IgD-negative memory B cell (primary cell): ENCODE measurements around the gene MBD3L1. TPM values are rescaled to one million over a fixed set of nuclear protein-coding genes. Genes with fewer than 3 reads are reported as not detected.

ENCODE experiments used
- H3K27ac Mint-ChIP-seq, 3 donors: one replicate each; pipeline ENCODE4 v1.8.0; 2020 to 2022; ENCODE audit warnings: mild to moderate bottlenecking in 3 of 3, mixed read lengths in 3 of 3, moderate library complexity in 1 of 3
- H3K27me3 Mint-ChIP-seq: one replicate; pipeline ENCODE4 v1.8.0; 2021; ENCODE audit warnings: mixed read lengths
- H3K36me3 Mint-ChIP-seq: one replicate; pipeline ENCODE4 v1.8.0; 2020; ENCODE audit warnings: mild to moderate bottlenecking, mixed read lengths
- H3K4me1 Mint-ChIP-seq, 3 donors: one replicate each; pipeline ENCODE4 v1.8.0; 2020 to 2022; ENCODE audit warnings: mixed read lengths in 3 of 3, mild to moderate bottlenecking in 1 of 3
- H3K4me3 Mint-ChIP-seq, 4 donors: one replicate each; pipeline ENCODE4 v1.8.0; 2020 to 2022; ENCODE audit warnings: mild to moderate bottlenecking in 4 of 4, mixed read lengths in 4 of 4, moderate library complexity in 3 of 4
- H3K9me3 Mint-ChIP-seq, 3 donors: one replicate each; pipeline ENCODE4 v1.8.0; 2020 to 2021; ENCODE audit warnings: mixed read lengths in 3 of 3, mild to moderate bottlenecking in 1 of 3
- polyA plus RNA-seq: library from polyadenylated mRNA; unstranded; fragments of 300-500 nt; fragmentation: Illumina TruSeq; gene quantifications from one replicate; pipeline ENCODE4 v1.2.3, GENCODE V29; 2021

Gene MBD3L1
- polyA plus RNA-seq: not detected

GRCh38 chr19:8832132-8833021 is at the start of gene MBD3L1, which contains the start of gene ZNF558:
TSS of gene MBD3L1 (plus strand) at chr19:8832377. CDS start at chr19:8842679, 10,302 bp downstream.
TSS of gene ZNF558 (minus strand) at chr19:8832304. CDS start at chr19:8822659, 9,645 bp downstream.
- H3K36me3 Mint-ChIP-seq: peaks cover 8% of the 10 kb centered on the region
- H3K27ac Mint-ChIP-seq: peak within 1 kb of the TSS; percentile 89 to 98 (median 97)
- H3K4me1 Mint-ChIP-seq: peaks cover 0 to 8% (median 4%) of the 10 kb centered on the region in 3 donors
- H3K9me3 Mint-ChIP-seq: peaks cover 0 to 7% (median 6%) of the 10 kb centered on the region in 3 donors
- peak within 1 kb of the TSS; percentile 87 to 97 (median 92) for H3K4me3 Mint-ChIP-seq
- no peaks in the 10 kb centered on the region for H3K27me3 Mint-ChIP-seq

GRCh38 chr19:8794823-8795222 is 37.4 kb upstream of the MBD3L1 start:
- Mint-ChIP-seq H3K27me3 (no peaks in the 10 kb centered on the region), H3K27ac (no peak overlapping the region), H3K9me3 (peaks cover 5 to 14% (median 8%) of the 10 kb centered on the region in 3 donors), H3K4me1 (no peaks in the 10 kb centered on the region), H3K4me3 (no peak overlapping the region), H3K36me3 (no peaks in the 10 kb centered on the region)

- Mint-ChIP-seq H3K4me1 (no peaks in the 10 kb centered on the region), H3K36me3 (peaks cover 23% of the 10 kb centered on the region), H3K4me3 (peak overlapping the region in 2 of 4 donors; percentile 33 to 34), H3K27ac (no peak overlapping the region), H3K27me3 (no peaks in the 10 kb centered on the region), H3K9me3 (peaks cover 18 to 50% (median 43%) of the 10 kb centered on the region in 3 donors)
Measured at GRCh38 chr19:8806661-8807060, 25.5 kb upstream of the MBD3L1 start.

GRCh38 chr19:8811315-8812172 is 20.6 kb upstream of the MBD3L1 start:
- Mint-ChIP-seq H3K9me3 (peaks cover 28 to 61% (median 55%) of the 10 kb centered on the region in 3 donors), H3K27me3 (no peaks in the 10 kb centered on the region), H3K27ac (no peak overlapping the region), H3K4me1 (no peaks in the 10 kb centered on the region), H3K36me3 (peaks cover 45% of the 10 kb centered on the region), H3K4me3 (no peak overlapping the region)

GRCh38 chr19:8814176-8814575 is 18.0 kb upstream of the MBD3L1 start:
- H3K27ac Mint-ChIP-seq: no peak overlapping the region
- H3K4me1 Mint-ChIP-seq: peaks cover 0 to 2% (median 0%) of the 10 kb centered on the region in 3 donors
- peaks cover 29 to 65% (median 45%) of the 10 kb centered on the region in 3 donors for H3K9me3 Mint-ChIP-seq
- peaks cover 47% of the 10 kb centered on the region for H3K36me3 Mint-ChIP-seq
- H3K4me3 Mint-ChIP-seq: no peak overlapping the region
- H3K27me3 Mint-ChIP-seq: no peaks in the 10 kb centered on the region

GRCh38 chr19:8815780-8816179 is 16.4 kb upstream of the MBD3L1 start:
- no peak overlapping the region for H3K4me3 Mint-ChIP-seq
- H3K36me3 Mint-ChIP-seq: peaks cover 57% of the 10 kb centered on the region
- no peak overlapping the region for H3K27ac Mint-ChIP-seq
- H3K27me3 Mint-ChIP-seq: no peaks in the 10 kb centered on the region
- H3K9me3 Mint-ChIP-seq: peaks cover 25 to 71% (median 40%) of the 10 kb centered on the region in 3 donors
- H3K4me1 Mint-ChIP-seq: peaks cover 0 to 2% (median 0%) of the 10 kb centered on the region in 3 donors

GRCh38 chr19:8820234-8820633 is 11.9 kb upstream of the MBD3L1 start:
- Mint-ChIP-seq H3K27ac (no peak overlapping the region), H3K4me3 (no peak overlapping the region), H3K9me3 (peaks cover 12 to 43% (median 13%) of the 10 kb centered on the region in 3 donors), H3K27me3 (no peaks in the 10 kb centered on the region), H3K36me3 (peaks cover 46% of the 10 kb centered on the region), H3K4me1 (peaks cover 0 to 2% (median 0%) of the 10 kb centered on the region in 3 donors)

GRCh38 chr19:8821748-8822241 is 10.4 kb upstream of the MBD3L1 start:
- no peaks in the 10 kb centered on the region for H3K27me3 Mint-ChIP-seq
- H3K4me3 Mint-ChIP-seq: no peak overlapping the region
- peaks cover 8 to 28% (median 8%) of the 10 kb centered on the region in 3 donors for H3K9me3 Mint-ChIP-seq
- peaks cover 38% of the 10 kb centered on the region for H3K36me3 Mint-ChIP-seq
- peaks cover 0 to 3% (median 2%) of the 10 kb centered on the region in 3 donors for H3K4me1 Mint-ChIP-seq
- no peak overlapping the region for H3K27ac Mint-ChIP-seq

GRCh38 chr19:8826371-8826770 is 5.8 kb upstream of the MBD3L1 start:
- peaks cover 0 to 5% (median 2%) of the 10 kb centered on the region in 3 donors for H3K4me1 Mint-ChIP-seq
- no peak overlapping the region for H3K27ac Mint-ChIP-seq
- no peaks in the 10 kb centered on the region for H3K27me3 Mint-ChIP-seq
- no peaks in the 10 kb centered on the region for H3K9me3 Mint-ChIP-seq
- H3K4me3 Mint-ChIP-seq: no peak overlapping the region
- H3K36me3 Mint-ChIP-seq: peaks cover 16% of the 10 kb centered on the region

- H3K4me1 Mint-ChIP-seq: peaks cover 0 to 10% (median 2%) of the 10 kb centered on the region in 3 donors
- no peaks in the 10 kb centered on the region for H3K9me3 Mint-ChIP-seq
- no peaks in the 10 kb centered on the region for H3K27me3 Mint-ChIP-seq
- no peak overlapping the region for H3K27ac Mint-ChIP-seq
- H3K4me3 Mint-ChIP-seq: peak overlapping the region in 1 of 4 donors; percentile 34
- peaks cover 16% of the 10 kb centered on the region for H3K36me3 Mint-ChIP-seq
Measured at GRCh38 chr19:8827277-8827676, 4.9 kb upstream of the MBD3L1 start.

GRCh38 chr19:8831373-8831772 is 804 bp upstream of the MBD3L1 start:
- peak overlapping the region in 2 of 3 donors; percentile 71 to 89 for H3K27ac Mint-ChIP-seq
- H3K36me3 Mint-ChIP-seq: peaks cover 8% of the 10 kb centered on the region
- H3K4me3 Mint-ChIP-seq: peak overlapping the region; percentile 87 to 97 (median 92)
- H3K4me1 Mint-ChIP-seq: peaks cover 0 to 8% (median 6%) of the 10 kb centered on the region in 3 donors
- H3K9me3 Mint-ChIP-seq: peaks cover 0 to 7% (median 6%) of the 10 kb centered on the region in 3 donors
- no peaks in the 10 kb centered on the region for H3K27me3 Mint-ChIP-seq

- Mint-ChIP-seq H3K4me1 (peaks cover 0 to 8% (median 5%) of the 10 kb centered on the region in 3 donors), H3K27me3 (no peaks in the 10 kb centered on the region), H3K4me3 (peak overlapping the region; percentile 87 to 97 (median 92)), H3K36me3 (peaks cover 8% of the 10 kb centered on the region), H3K9me3 (peaks cover 0 to 7% (median 6%) of the 10 kb centered on the region in 3 donors), H3K27ac (peak overlapping the region; percentile 71 to 98 (median 89))
Measured at GRCh38 chr19:8831832-8832131, 395 bp upstream of the MBD3L1 start.

GRCh38 chr19:8835446-8835845 is 3.3 kb downstream of the MBD3L1 start:
- Mint-ChIP-seq H3K9me3 (peaks cover 0 to 10% (median 10%) of the 10 kb centered on the region in 3 donors), H3K4me3 (peak overlapping the region in 1 of 4 donors; percentile 68), H3K4me1 (peaks cover 0 to 8% (median 4%) of the 10 kb centered on the region in 3 donors), H3K36me3 (peaks cover 3% of the 10 kb centered on the region), H3K27me3 (no peaks in the 10 kb centered on the region), H3K27ac (no peak overlapping the region)

- H3K36me3 Mint-ChIP-seq: peaks cover 3% of the 10 kb centered on the region
- no peak overlapping the region for H3K4me3 Mint-ChIP-seq
- H3K9me3 Mint-ChIP-seq: peaks cover 0 to 10% (median 10%) of the 10 kb centered on the region in 3 donors
- peaks cover 0 to 8% (median 4%) of the 10 kb centered on the region in 3 donors for H3K4me1 Mint-ChIP-seq
- no peak overlapping the region for H3K27ac Mint-ChIP-seq
- no peaks in the 10 kb centered on the region for H3K27me3 Mint-ChIP-seq
Measured at GRCh38 chr19:8835877-8836276, 3.7 kb downstream of the MBD3L1 start.
